NCI-H2196 treated with DMSO at 0.1 percent for 48 hours (cell line): ENCODE measurements around the gene MORN1.
"Not testable (repeated sequence)": the region's sequence is repeated elsewhere in the genome, so short reads cannot be mapped to it uniquely, and the experiment has no call there.

ENCODE experiments used
- DNase-seq: peaks from one replicate; lab custom pipeline; 2025; ENCODE audit not compliant: unreplicated experiment; lab: John Stamatoyannopoulos, UW

The MORN1 gene

GRCh38 chr1:2391041-2391930, at the start of gene MORN1, which contains the start of gene RER1:
TSS of gene MORN1 (minus strand) at chr1:2391554. CDS start at chr1:2391533, 21 bp downstream.
TSS of gene RER1 (plus strand) at chr1:2391841. CDS start at chr1:2395791, 3,950 bp downstream.
- DNase-seq = peak; percentile 98

DNA sequence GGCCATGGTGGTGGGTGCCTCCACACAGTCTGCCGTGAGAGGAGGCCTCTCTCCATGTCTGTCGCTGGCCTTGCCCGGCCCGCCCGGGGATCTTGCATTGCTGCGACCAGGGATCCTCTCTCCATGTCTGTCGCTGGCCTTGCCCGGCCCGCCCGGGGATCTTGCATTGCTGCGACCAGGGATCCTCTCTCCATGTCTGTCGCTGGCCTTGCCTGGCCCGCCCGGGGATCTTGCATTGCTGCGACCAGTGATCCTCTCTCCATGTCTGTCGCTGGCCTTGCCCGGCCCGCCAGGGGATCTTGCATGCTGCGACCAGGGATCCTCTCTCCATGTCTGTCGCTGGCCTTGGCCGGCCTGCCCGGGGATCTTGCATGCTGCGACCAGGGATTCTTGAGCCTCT, 49.0 kb upstream of the MORN1 start:
- DNase-seq = not testable (repeated sequence)

- DNase-seq = no peak
Measured at GRCh38 chr1:2439369-2439768, 48.0 kb upstream of the MORN1 start.

DNA sequence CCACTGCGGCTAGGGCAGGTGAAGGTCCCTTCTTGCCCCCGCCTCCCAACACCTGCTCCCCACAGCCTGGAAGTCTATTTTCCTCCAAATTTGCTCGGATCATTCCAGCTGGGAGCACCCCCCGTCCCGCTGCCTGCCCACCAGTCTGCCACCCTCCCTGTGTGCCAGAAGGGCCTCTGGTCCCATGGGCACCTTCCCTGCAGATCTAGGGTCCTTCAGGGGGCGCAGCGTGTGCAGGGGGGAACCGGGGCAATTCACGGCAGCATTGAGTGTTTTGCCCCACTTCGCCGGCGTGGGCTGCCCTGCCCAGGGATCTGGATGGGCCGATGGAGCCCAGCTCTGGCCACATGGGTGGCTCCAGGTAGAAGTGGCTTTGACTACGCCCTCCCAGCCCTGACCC, 47.3 kb upstream of the MORN1 start:
- DNase-seq = no peak

DNA sequence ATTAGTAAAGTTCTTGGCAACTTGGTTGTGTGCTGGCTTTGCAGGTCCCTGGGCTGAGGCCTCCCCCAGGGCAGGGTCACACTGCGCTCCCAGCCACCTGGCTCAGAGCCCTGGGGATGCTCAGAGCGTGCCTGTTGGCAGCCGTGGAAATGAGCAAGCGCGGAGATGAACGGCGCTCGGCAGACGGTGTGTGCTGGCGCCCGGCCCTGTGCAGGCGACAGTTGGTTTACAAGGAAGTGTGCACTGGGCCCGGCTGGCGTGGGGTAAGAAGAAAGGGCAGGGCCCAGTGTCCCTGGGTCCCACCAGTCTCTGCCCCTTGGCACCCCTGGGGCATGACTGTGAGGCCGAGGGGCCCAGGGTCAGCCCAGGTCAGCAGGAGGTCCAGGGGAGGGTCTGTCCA, 46.7 kb upstream of the MORN1 start:
- peak; percentile 48 for DNase-seq

DNA sequence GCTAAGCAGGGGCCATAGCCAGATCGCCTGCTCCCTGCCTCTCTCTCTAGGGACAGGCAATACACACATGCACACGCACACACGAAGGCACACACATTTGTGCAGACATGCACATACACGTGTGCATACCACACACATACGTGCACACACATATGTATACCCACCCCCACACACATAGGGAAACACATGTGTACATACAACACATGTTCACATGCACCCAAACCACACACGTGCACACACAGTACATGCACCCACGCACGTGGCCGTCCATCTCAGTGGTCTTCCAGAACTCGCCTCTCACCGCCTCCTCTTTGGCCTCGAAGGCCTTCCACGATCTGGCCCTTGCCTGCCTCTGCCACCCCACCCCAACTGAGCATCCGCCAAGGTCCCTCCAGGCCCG, 46.3 kb upstream of the MORN1 start:
- DNase-seq = no peak

DNA sequence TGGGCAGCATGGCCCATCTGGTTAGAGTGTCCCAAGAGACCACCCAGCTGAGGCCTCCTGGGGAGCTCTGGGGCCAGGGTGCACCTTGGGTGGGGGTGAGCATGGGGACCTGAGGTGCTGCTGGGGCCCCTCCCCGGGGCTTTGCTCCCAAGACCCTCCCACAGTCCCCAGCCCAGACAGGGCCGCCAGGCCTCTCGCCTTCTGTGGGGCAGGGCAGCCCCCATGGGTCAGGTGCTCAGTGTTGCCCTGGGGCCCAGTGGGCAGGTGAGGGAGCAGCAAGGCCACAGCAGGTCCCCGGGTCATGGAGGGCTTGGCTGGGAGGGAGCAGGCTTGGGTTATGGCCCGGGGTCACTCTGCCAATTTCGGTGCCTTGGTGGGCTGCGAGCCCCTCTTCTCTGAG, 45.5 kb upstream of the MORN1 start:
- no peak for DNase-seq

DNA sequence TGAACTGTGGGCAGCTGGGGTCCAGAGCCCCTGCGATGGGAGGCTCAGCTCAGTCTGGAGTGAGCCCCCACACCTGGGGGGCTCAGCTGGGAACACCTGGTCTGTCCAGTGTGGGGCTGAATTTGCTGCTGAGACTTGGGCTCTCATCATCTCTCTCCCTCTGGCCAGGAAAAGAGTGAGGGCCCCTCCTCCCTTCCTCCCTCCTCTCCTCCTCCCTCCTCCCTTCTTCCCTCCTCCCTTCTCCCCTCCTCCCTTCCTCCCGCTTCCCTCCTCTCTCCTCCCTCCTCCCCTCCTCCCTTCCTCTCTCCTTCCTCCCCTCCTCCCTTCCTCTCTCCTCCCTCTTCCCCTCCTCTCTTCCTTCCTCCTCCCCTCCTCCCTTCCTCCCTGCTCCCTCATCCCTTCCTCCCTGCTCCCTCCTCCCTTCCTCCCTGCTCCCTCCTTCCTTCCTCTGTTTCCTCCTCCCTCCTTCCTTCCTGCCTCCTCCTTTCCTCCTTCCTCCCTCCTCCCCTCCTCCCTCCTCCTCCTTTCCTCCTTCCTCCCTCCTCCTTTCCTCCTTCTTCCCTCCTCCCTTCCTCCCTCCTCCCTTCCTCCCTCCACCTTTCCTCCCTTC, 44.5 kb upstream of the MORN1 start:
- DNase-seq = no peak

GRCh38 chr1:2435091-2435490, 43.7 kb upstream of the MORN1 start:
- no peak for DNase-seq

DNA sequence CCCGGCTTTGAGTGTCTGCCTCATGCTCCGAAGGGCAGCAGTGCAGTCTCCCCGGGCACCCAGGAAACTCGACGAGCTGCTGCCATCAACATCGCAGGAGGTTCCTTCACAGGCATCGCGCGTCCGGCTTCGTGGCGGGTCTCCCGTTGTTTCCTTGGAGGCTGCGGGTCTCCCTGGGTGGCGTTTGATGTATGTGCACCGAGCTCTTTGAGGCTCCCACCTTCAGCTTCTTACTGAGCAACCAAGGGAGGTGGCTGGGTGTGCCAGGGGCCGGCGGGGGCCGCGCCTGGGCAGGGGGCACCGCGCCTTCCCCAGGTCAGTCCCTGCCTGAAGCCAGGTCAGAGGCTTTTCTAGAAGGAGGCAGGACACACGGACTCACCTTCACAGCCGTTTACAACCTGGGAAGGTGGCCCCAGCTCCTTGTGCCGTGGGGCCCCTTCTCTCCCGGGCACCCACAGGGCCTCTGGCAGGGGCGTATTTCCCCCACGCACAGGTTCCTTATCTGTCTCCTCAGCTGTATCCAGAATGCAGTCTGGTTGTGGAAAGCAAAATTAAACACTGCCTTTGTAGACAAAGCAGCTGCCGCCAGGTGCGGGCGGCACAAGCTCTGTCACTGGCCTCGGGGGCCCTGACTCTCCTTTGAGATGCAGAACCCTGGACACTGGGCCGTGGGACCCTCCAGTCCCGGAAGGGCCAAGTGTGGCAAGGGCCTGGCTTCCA, 42.7 kb upstream of the MORN1 start:
- DNase-seq = no peak

DNA sequence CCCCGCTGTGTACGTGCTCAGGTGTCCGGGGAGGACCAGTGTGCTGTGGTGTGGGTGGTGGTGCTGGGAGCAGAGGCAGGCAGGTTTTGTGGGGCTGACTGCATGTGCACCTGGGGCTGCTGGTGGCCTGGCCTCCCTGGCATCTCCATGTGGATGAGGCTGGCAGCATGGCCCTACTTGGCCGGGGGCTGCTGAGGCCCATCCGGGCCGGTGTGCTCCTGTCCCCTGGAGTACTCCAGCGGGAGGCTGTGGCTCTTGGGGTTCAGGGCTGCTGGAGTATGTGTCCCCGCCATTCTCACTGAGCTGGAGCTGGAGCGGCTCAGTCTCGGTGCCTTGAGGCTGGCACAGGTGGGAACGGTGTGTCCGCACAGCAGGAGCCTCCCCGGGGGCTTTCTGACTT, 41.8 kb upstream of the MORN1 start:
- no peak for DNase-seq

DNA sequence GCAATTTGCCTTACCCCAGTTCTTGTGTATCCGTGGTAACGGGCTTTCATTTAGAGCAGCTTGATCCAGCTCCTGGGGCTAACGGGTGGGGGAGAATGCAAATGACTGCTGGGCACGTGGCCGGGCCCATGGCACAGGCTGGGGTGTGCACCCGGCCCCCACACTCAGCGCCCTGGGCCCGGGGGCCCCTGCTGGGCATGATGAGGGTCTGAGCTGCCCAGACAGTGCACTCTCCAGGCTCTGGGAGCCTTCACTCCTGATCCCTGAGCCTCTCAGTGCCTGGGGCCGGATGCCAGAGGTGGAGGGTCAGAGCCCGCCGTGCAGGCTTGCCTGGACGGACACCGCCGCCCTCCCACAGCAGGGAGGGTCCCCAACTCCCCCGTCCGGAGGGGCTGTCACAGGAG, 41.1 kb upstream of the MORN1 start:
- DNase-seq = no peak

- DNase-seq = no peak
Measured at GRCh38 chr1:2431518-2431917, 40.2 kb upstream of the MORN1 start.

GRCh38 chr1:2431103-2431502, 39.7 kb upstream of the MORN1 start:
- DNase-seq = no peak

- no peak for DNase-seq
Measured at GRCh38 chr1:2430592-2430973, 39.2 kb upstream of the MORN1 start.

DNA sequence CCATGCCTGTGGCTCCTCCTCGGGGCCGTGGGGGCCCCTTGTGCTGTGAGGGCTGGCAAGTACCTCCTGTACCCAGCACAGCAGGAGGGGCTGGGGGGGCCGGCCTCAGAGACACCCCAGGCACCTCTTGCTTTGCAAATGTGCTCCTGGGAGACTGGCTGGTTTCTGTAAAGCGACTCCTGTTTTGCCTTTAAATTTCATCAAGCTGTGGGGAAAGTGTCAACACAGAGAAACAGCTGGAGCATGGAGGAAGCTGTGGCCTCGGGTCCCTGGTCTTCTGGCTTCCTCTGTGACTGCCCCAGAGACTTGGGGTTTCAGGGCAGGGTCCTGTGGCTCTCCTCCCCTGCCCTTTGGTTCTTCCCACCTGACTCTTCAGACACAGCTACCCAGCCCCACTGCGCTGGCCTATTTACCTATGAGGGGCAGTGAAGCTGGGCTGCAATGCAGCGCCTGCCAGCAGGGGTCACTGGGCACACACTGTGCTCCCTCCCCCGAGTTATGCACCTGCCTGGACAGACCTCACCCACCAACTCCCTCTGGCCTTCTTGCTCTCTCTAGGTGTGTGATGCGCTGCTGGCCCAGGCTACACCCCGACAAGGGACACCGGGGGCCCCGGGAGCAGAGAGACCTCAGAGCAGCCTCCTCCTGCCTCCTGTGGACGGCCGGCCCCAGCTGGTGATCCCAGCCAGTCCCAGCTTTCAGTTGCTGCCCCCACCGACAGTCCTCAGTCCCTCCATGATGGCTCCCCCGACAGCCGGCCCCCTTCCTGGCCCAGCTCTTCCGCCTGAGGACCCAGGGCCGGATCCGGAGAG, 38.6 kb upstream of the MORN1 start:
- DNase-seq = no peak

DNA sequence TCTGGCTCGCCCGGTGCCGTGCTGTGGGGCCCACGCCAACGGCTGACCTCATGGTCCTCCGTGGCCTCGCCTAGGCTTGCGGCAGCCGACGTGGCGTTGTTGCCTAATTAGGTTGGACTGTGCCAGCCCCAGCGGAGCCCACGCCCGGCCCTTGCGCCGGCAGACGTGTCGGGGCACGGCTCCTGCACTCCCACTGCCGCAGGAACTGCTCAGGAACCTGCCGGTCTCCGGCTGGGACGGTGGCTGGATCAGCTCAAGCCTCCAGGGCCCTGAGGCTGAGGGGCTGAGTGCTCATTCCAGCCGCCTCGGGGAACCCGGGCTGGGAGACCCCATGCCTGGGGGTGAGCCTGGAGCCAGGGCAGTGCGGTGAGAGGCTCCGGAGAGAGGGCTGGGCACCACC, 37.1 kb upstream of the MORN1 start:
- no peak for DNase-seq

- no peak for DNase-seq
Measured at GRCh38 chr1:2427976-2428375, 36.6 kb upstream of the MORN1 start.

DNA sequence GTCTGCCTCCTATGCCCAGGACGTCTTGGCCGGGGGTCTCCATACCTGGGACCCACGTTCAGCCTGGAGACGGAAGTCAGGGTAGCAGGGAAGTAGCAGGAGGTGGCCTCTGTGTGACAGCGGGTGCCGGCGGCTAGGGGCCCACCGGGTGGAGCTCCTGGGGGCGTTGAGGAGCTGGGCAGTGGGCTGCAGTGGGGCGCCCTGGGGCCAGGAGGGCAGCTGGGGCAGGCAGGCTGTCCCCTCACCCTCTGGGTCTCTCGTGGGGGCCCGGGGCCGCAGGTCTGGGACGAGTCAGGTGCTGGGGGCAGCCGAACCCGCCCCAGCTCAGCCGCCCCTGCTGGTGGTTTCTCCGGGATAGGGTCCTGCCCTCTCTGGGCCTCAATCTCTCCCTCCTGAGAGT, 35.7 kb upstream of the MORN1 start:
- no peak for DNase-seq

- DNase-seq = no peak
Measured at GRCh38 chr1:2426540-2426939, 35.2 kb upstream of the MORN1 start.

GRCh38 chr1:2425892-2426291, 34.5 kb upstream of the MORN1 start:
- no peak for DNase-seq
